ENCODE measurements around the gene LARGE2. TPM values are rescaled to one million over a fixed set of nuclear protein-coding genes. Genes with fewer than 3 reads are reported as not detected.

The LARGE2 gene
- total RNA-seq, 4 donors from 2014 or later = 27.2 to 47.4 (median 33.1) TPM

DNA sequence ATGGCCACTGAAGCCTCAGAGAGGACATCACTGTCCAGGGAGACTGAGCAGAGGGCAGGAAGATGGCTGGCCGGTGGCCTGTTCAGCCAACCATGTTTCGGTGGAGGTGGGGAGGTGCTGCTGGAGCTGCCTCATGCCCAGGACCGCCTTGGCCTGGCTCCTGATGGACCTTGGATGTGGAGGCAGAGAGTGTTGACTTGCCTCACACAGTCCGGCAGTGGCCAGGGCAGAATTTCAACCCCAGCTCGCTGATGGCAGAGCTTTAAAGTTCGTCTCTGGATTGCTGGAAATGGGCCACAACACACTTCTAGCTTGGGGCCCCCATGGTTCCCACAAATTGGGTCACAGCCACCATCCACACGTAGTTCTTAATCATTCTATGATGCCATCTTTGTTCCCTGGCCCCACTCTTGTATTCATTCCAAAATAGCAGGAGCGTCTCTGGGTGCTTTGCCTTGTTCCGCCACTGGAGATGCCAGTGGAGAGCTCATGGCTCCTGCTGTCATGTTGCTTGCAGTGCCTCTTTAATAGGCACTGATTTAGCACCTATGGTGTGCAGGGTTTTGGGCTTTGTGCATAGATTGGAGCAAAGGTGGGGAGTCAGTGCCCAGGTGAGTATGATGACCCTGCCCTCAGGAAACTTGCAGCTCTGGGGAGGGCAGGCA, 31.4 kb upstream of the LARGE2 start:
- Histone ChIP-seq H3K4me1 (peaks cover 3% of the 10 kb centered on the region), H3K27me3 (no peaks in the 10 kb centered on the region), H3K9me3 (no peaks in the 10 kb centered on the region), H3K4me3 (no peak overlapping the region), H3K27ac (no peak overlapping the region), H3K36me3 (no peaks in the 10 kb centered on the region)
- no peak for DNase-seq (ENCODE audit: low spot score in 2 of 2)
- WGBS = 70% methylated on average over 7 of the region's 9 CpGs
- TF ChIP-seq, protein P1, sequence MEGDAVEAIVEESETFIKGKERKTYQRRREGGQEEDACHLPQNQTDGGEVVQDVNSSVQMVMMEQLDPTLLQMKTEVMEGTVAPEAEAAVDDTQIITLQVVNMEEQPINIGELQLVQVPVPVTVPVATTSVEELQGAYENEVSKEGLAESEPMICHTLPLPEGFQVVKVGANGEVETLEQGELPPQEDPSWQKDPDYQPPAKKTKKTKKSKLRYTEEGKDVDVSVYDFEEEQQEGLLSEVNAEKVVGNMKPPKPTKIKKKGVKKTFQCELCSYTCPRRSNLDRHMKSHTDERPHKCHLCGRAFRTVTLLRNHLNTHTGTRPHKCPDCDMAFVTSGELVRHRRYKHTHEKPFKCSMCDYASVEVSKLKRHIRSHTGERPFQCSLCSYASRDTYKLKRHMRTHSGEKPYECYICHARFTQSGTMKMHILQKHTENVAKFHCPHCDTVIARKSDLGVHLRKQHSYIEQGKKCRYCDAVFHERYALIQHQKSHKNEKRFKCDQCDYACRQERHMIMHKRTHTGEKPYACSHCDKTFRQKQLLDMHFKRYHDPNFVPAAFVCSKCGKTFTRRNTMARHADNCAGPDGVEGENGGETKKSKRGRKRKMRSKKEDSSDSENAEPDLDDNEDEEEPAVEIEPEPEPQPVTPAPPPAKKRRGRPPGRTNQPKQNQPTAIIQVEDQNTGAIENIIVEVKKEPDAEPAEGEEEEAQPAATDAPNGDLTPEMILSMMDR (IDR thresholded peaks at IDR 0.05) = no peak
- no peak for TF ChIP-seq EP300 (IDR thresholded peaks at IDR 0.05)
- TF ChIP-seq POLR2A (IDR thresholded peaks at IDR 0.05) = no peak
- TF ChIP-seq POLR2AphosphoS5 (IDR thresholded peaks at IDR 0.05) = no peak

DNA sequence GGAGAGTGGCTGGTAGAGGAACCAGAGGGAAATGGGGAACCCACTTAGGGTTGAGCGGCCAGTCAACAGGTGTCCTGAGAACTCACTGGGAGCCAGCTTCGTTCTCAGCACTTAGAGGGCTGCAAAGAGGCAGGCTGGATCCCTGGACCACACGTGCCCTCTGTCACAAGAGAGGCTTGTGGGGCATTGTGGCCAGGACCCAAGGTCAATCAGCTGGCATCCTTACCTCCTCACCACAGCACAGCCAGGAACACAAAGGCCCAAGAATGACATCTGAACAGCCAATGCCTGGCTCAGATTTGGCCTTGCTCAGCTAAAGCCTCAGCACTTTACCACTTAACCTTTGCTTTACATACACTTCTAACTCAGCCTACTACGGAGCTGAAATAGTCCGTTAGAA, 29.6 kb upstream of the LARGE2 start:
- H3K4me3 ChIP-seq = no peak overlapping the region
- no peak for DNase-seq (ENCODE audit: low spot score in 2 of 2)
- H3K4me1 ChIP-seq = no peaks in the 10 kb centered on the region
- peaks cover 3% of the 10 kb centered on the region for H3K27me3 ChIP-seq
- 75% methylated on average over 5 of the region's 5 CpGs for WGBS
- no peak for TF ChIP-seq POLR2AphosphoS5 (IDR thresholded peaks at IDR 0.05)
- H3K27ac ChIP-seq = no peak overlapping the region
- H3K36me3 ChIP-seq = no peaks in the 10 kb centered on the region
- no peaks in the 10 kb centered on the region for H3K9me3 ChIP-seq

DNA sequence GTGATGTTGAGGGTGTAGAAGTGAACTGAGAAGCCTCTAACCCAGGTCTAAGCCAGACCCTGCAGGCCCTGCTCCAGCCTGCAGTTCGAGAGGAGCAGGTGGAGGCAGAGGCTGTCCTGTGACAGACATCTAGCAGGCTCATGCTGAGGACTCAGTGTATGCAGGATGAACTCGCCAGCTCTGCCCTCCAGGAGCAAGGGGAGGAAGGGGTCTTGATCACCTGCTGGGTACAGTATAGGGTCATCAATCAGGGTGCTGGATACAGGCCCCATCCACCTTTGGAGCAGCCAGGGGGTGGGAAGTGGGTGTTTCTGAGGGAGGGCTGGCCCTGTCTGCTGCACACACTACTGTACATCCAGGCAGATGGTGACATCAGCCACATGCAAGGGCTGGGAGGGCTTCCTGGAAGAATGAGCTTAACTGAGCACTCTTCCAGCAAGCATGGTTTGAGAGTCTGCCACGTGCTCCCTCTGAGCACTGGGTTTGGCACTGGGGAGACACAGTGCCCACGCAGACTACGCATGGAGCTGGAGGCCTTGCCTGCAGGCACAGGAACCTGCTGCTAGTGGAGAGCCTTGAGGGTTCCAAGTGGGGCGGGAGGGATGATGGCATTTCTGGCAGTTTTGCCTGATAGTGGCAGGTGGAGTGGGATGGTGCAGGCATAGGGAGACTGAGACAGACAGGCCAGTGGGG, 27.8 kb upstream of the LARGE2 start:
- Histone ChIP-seq H3K4me1 (peaks cover 8% of the 10 kb centered on the region), H3K36me3 (no peaks in the 10 kb centered on the region), H3K9me3 (no peaks in the 10 kb centered on the region), H3K27ac (no peak overlapping the region), H3K4me3 (no peak overlapping the region), H3K27me3 (peaks cover 3% of the 10 kb centered on the region)
- DNase-seq (ENCODE audit: low spot score in 2 of 2) = no peak
- TF ChIP-seq POLR2A (IDR thresholded peaks at IDR 0.05) = no peak
- TF ChIP-seq, protein P1 (IDR thresholded peaks at IDR 0.05) = no peak
- WGBS = 82% methylated on average over 6 of the region's 6 CpGs

DNA sequence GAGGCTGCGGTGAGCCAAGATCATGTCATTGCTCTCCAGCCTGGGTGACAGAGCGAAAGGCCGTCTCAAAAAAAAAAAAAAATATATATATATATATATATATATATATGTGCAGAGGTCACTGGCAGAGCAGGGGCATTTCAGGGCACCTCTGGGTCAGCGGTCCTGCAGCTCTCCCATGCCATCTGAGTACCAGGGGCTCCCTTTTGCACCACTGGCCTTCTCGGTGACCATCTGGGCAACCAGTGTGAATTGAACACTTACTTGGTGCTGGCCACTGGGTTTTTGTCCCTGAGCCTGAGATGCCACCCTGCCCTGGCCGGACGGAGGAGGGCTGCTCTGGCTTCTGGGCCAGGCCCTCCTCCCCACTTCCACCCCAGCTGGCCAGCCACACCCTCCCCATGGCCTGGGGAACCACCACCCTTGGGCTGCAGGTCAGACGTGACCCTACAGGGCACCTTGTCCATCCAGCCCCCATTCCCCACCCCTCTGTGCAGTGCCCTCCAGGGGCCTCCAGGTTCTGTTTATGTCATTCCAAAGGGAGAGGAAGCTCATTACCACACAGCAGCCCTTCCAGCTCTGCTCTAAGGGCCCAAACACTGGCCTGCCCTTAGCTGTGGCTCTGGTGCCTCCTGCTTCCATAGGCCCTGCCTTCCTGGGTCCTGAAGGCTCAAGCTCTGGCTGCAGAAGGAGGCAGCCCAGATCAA, 26.8 kb upstream of the LARGE2 start:
- peaks cover 3% of the 10 kb centered on the region for H3K27me3 ChIP-seq
- 91% methylated on average over 8 of the region's 8 CpGs for WGBS

DNA sequence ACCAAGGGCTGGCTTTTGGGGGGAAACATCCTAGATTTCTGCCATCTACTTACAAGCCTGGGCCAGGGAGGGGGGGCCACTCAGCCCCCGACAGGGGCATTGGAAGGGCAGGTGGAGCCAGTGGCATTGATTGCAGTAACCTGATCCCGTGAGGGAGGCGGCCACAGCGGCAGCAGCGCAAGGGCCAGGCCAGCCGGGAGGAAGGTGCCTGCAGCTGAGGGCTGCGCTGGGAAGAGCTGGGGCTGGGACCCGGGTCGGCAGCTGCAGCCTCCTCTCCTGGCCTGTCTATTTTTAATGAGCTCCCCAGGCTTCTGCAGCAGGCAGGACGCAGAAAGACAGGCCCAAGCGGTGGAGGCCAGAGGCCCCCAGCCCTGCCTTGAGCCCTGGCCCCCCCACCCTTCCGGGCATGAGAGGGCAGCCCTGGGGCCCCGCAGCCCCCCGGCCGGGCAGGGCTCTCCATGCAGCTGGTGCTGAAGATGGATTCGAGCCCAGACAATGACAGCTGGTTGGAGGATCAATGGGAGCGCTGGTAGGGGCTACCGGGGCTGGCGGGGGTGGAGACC, 26.0 kb upstream of the LARGE2 start:
- Histone ChIP-seq H3K4me1 (peaks cover 20% of the 10 kb centered on the region), H3K9me3 (no peaks in the 10 kb centered on the region), H3K27ac (no peak overlapping the region), H3K4me3 (no peak overlapping the region), H3K36me3 (no peaks in the 10 kb centered on the region), H3K27me3 (peaks cover 3% of the 10 kb centered on the region)
- DNase-seq (ENCODE audit: low spot score in 2 of 2) = no peak
- TF ChIP-seq POLR2A (IDR thresholded peaks at IDR 0.05) (no peak), EP300 (IDR thresholded peaks at IDR 0.05) (no peak), POLR2AphosphoS5 (IDR thresholded peaks at IDR 0.05) (no peak)
- TF ChIP-seq, protein P1 (IDR thresholded peaks at IDR 0.05) = no peak
- 24% methylated on average over 12 of the region's 19 CpGs for WGBS

More for the DNA sequence above, 26.8 kb upstream of the LARGE2 start:
- no peak for DNase-seq (ENCODE audit: low spot score in 2 of 2)
- H3K4me1 ChIP-seq = peaks cover 15% of the 10 kb centered on the region
- H3K4me3 ChIP-seq = no peak overlapping the region
- TF ChIP-seq POLR2A (IDR thresholded peaks at IDR 0.05) (no peak), POLR2AphosphoS5 (IDR thresholded peaks at IDR 0.05) (no peak), EP300 (IDR thresholded peaks at IDR 0.05) (no peak)
- TF ChIP-seq, protein P1 (IDR thresholded peaks at IDR 0.05) = no peak
- H3K9me3 ChIP-seq = no peaks in the 10 kb centered on the region
- H3K36me3 ChIP-seq = no peaks in the 10 kb centered on the region
- H3K27ac ChIP-seq = no peak overlapping the region

All from suprapubic skin (tissue), 4 donors.